Uterus (tissue), 4 donors: ENCODE data around the gene PCAT7. TPM values are rescaled to one million over a fixed set of nuclear protein-coding genes. Genes with fewer than 3 reads are reported as not detected.

Source experiments
- DNase-seq, 2 donors: peaks; one replicate each; pipeline ENCODE4 v3.0.0-alpha.2; 2019 to 2020
- H3K27ac ChIP-seq, 2 donors: fragments of 200-600 bp; sonication (generic); 1 replicate in 1 of 2; 2 replicates in 1 of 2; pipeline ENCODE4 v1.5.1; 2016 to 2018
- H3K27me3 ChIP-seq, 2 donors: fragments of 200-600 bp; sonication (generic); one replicate each; pipeline ENCODE4 v1.5.1; 2018 to 2019; ENCODE audit warnings: control low read depth in 1 of 2
- H3K36me3 ChIP-seq, 2 donors: fragments of 200-600 bp; sonication (generic); one replicate each; pipeline ENCODE4 v1.5.1; 2019; ENCODE audit warnings: control low read depth in 1 of 2
- H3K4me1 ChIP-seq, 2 donors: fragments of 200-600 bp; sonication (generic); one replicate each; pipeline ENCODE4 v1.5.1; 2018 to 2019; ENCODE audit warnings: control low read depth in 1 of 2
- H3K4me3 ChIP-seq, 2 donors: fragments of 200-600 bp; sonication (generic); 1 replicate in 1 of 2; 2 replicates in 1 of 2; pipeline ENCODE4 v1.5.1; 2018 to 2019; ENCODE audit warnings: mild to moderate bottlenecking in 1 of 2
- H3K9me3 ChIP-seq, 2 donors: fragments of 200-600 bp; sonication (generic); one replicate each; pipeline ENCODE4 v1.5.1; 2019; ENCODE audit warnings: control low read depth in 1 of 2
- POLR2A ChIP-seq, 2 donors: fragments of 450-650 bp; IDR thresholded peaks; one replicate each; pipeline ENCODE4 v1.6.1; 2016; ENCODE audit warnings: antibody characterized with exemption in 2 of 2, mild to moderate bottlenecking in 1 of 2, moderate library complexity in 1 of 2
- intact Hi-C: fragments of 100-400 bp; cut with DNase I; formaldehyde crosslinking; loops from one replicate; pipeline ENCODE4 v1.15.1; 2023; ENCODE audit warnings: low total_unique reads
- total RNA-seq, 4 donors: library from RNA; depleted of rRNA in 3 of 4; stranded (reverse); fragments of >200 nt in 3 of 4; gene quantifications; one replicate each; pipeline versions ENCODE4 v1.1.0 to v1.2.4, GENCODE V29; 2014 to 2023
- TF ChIP-seq, protein P1 (sequence below), 4 experiments: fragments of 200-600 bp in 2 of 4; fragments of 450-650 bp in 2 of 4; sonication (generic) in 2 of 4; IDR thresholded peaks; one replicate each; pipeline ENCODE4 v1.5.1; 2016 to 2019; ENCODE audit warnings: antibody characterized with exemption in 4 of 4, mild to moderate bottlenecking in 2 of 4, moderate library complexity in 1 of 4
- donor health status: DM: yes; HTN: yes; CAD: no.

Gene PCAT7
- total RNA-seq, 4 donors from 2014 or later, result not detected

- no peak for DNase-seq
- no peak for TF ChIP-seq POLR2A (IDR thresholded peaks at IDR 0.05)
- TF ChIP-seq, protein P1, sequence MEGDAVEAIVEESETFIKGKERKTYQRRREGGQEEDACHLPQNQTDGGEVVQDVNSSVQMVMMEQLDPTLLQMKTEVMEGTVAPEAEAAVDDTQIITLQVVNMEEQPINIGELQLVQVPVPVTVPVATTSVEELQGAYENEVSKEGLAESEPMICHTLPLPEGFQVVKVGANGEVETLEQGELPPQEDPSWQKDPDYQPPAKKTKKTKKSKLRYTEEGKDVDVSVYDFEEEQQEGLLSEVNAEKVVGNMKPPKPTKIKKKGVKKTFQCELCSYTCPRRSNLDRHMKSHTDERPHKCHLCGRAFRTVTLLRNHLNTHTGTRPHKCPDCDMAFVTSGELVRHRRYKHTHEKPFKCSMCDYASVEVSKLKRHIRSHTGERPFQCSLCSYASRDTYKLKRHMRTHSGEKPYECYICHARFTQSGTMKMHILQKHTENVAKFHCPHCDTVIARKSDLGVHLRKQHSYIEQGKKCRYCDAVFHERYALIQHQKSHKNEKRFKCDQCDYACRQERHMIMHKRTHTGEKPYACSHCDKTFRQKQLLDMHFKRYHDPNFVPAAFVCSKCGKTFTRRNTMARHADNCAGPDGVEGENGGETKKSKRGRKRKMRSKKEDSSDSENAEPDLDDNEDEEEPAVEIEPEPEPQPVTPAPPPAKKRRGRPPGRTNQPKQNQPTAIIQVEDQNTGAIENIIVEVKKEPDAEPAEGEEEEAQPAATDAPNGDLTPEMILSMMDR (IDR thresholded peaks at IDR 0.05), result no peak
- H3K36me3 ChIP-seq, result no peaks in the 10 kb centered on the region
- H3K27me3 ChIP-seq, result no peaks in the 10 kb centered on the region
- intact Hi-C loops, result no loop called here
- H3K4me1 ChIP-seq, result no peaks in the 10 kb centered on the region
- no peak overlapping the region for H3K4me3 ChIP-seq
- no peak overlapping the region for H3K27ac ChIP-seq
- H3K9me3 ChIP-seq, result no peaks in the 10 kb centered on the region
Measured at GRCh38 chr9:94511955-94512265, 43.0 kb upstream of the PCAT7 start.

DNA sequence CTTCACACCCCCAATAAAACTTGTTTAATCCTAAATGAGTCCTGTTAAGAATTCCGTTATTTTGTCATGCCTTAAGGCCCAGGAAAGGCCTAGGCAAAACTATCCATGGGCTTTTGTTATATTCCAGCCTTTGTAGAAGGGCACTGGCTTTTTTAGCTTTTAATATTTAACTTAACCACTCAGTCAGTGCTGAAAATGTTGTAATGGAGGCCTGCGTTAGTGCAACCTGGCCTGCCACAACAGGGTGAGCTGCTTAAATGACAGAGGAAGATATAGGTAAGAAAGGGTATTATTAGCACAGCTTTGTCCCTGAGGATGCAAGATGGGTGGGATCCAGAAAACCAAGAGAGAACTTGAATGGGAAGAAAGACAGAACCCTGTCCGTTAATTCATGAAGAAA, 40.2 kb upstream of the PCAT7 start:
- TF ChIP-seq, protein P1 (IDR thresholded peaks at IDR 0.05), result no peak
- no peak for TF ChIP-seq POLR2A (IDR thresholded peaks at IDR 0.05)
- DNase-seq, result no peak
- H3K9me3 ChIP-seq, result no peaks in the 10 kb centered on the region
- H3K27ac ChIP-seq, result no peak overlapping the region
- H3K27me3 ChIP-seq, result no peaks in the 10 kb centered on the region
- intact Hi-C loops, result no loop called here
- no peaks in the 10 kb centered on the region for H3K36me3 ChIP-seq
- H3K4me1 ChIP-seq, result no peaks in the 10 kb centered on the region
- no peak overlapping the region for H3K4me3 ChIP-seq

DNA sequence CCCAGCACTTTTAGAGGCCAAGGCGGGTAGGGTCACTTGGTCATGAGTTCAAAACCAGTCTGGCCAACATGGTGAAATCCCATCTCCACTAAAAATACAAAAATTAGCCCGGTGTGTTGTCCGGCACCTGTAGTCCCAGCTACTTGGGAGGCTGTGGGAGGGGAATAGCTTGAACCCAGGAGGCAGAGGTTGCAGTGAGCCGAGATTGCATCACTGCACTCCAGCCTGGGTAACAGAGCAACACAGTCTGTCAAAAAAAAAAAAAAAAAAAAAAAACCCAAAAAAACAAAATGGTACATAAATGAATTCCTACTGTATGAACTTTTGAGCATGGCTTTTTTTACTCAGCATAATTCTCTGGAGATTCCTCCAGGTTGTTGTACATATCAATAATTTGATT, 37.6 kb upstream of the PCAT7 start:
- Histone ChIP-seq H3K4me1 (no peaks in the 10 kb centered on the region), H3K27ac (no peak overlapping the region), H3K27me3 (no peaks in the 10 kb centered on the region), H3K36me3 (no peaks in the 10 kb centered on the region), H3K4me3 (no peak overlapping the region), H3K9me3 (no peaks in the 10 kb centered on the region)
- intact Hi-C loops, result no loop called here
- DNase-seq, result no peak
- TF ChIP-seq, protein P1 (IDR thresholded peaks at IDR 0.05), result no peak
- TF ChIP-seq POLR2A (IDR thresholded peaks at IDR 0.05), result no peak

DNA sequence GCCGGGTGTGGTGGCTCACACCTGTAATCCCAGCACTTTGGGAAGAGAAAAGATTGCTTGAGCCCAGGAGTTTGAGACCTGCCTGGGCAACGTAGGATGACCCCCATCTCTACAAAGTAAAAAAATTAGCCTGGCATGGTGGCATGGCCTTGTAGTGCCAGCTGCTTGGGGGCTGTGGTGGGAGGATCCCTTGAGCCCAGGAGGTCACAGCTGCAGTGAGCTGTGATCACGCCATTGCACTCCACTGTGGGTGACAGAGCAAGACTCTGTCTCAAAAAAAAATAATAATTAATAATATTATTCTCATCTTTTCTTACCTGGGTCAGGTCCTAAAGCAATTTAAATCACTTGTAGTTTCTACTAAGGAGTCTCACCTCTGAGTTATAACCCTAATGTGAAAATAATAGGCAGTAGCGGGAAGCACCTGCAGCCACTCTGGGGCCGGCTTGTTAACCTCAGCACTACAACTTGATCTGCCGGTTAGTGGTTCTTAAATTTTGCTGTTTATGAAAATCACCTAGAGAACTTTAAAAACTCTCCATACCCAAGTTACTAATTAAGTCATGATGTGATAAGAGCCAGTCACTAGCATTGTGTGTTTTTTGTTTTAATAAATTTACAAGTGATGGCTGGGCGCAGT, 29.4 kb upstream of the PCAT7 start:
- Histone ChIP-seq H3K36me3 (no peaks in the 10 kb centered on the region), H3K4me1 (no peaks in the 10 kb centered on the region), H3K9me3 (no peaks in the 10 kb centered on the region), H3K4me3 (no peak overlapping the region), H3K27ac (no peak overlapping the region), H3K27me3 (no peaks in the 10 kb centered on the region)
- DNase-seq, result no peak
- TF ChIP-seq, protein P1 (IDR thresholded peaks at IDR 0.05), result no peak
- intact Hi-C loops, result no loop called here

DNA sequence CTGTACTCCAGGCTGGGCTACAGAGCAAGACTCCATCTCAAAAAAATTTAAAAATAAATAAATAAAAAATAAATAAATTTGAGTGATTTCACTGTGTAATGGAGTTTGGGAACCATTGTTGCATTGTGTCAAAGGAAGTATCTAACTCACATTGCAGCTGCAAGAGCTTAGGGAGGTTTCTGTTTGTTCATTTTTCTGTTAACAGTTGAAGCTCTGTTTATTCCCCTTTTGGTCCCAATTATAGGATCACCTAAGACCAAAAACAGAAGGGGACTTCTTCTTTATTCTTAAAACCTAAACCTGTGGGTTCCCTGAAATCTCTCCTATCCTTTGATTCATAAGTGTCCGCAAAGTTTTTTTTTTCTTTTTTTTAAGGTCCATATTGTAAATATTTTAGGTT, 28.6 kb upstream of the PCAT7 start:
- H3K27ac ChIP-seq, result no peak overlapping the region
- H3K36me3 ChIP-seq, result no peaks in the 10 kb centered on the region
- H3K9me3 ChIP-seq, result no peaks in the 10 kb centered on the region
- intact Hi-C loops, result no loop called here
- TF ChIP-seq, protein P1 (IDR thresholded peaks at IDR 0.05), result no peak
- TF ChIP-seq POLR2A (IDR thresholded peaks at IDR 0.05), result no peak
- H3K27me3 ChIP-seq, result no peaks in the 10 kb centered on the region
- DNase-seq, result no peak
- H3K4me1 ChIP-seq, result no peaks in the 10 kb centered on the region
- H3K4me3 ChIP-seq, result no peak overlapping the region
